GM12874 (cell line): Measurements from ENCODE around the gene SLC5A5.

ENCODE experiments used
- TF ChIP-seq, protein P1 (sequence below): IDR thresholded peaks from 2 replicates; pipeline ENCODE4 v1.5.1; 2011; ENCODE audit warnings: low read depth, mild to moderate bottlenecking, control low read depth, low read length, moderate library complexity; ENCODE audit not compliant: insufficient read depth

SLC5A5 gene

DNA sequence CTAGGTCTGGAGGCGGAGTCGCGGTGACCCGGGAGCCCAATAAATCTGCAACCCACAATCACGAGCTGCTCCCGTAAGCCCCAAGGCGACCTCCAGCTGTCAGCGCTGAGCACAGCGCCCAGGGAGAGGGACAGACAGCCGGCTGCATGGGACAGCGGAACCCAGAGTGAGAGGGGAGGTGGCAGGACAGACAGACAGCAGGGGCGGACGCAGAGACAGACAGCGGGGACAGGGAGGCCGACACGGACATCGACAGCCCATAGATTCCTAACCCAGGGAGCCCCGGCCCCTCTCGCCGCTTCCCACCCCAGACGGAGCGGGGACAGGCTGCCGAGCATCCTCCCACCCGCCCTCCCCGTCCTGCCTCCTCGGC lies at the start of gene SLC5A5:
Gene SLC5A5 (plus strand): TSS at position 68 of the 373 bp plus-strand sequence. CDS start 375 bp downstream, outside the sequence.
- TF ChIP-seq, protein P1, sequence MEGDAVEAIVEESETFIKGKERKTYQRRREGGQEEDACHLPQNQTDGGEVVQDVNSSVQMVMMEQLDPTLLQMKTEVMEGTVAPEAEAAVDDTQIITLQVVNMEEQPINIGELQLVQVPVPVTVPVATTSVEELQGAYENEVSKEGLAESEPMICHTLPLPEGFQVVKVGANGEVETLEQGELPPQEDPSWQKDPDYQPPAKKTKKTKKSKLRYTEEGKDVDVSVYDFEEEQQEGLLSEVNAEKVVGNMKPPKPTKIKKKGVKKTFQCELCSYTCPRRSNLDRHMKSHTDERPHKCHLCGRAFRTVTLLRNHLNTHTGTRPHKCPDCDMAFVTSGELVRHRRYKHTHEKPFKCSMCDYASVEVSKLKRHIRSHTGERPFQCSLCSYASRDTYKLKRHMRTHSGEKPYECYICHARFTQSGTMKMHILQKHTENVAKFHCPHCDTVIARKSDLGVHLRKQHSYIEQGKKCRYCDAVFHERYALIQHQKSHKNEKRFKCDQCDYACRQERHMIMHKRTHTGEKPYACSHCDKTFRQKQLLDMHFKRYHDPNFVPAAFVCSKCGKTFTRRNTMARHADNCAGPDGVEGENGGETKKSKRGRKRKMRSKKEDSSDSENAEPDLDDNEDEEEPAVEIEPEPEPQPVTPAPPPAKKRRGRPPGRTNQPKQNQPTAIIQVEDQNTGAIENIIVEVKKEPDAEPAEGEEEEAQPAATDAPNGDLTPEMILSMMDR, result no peak

DNA sequence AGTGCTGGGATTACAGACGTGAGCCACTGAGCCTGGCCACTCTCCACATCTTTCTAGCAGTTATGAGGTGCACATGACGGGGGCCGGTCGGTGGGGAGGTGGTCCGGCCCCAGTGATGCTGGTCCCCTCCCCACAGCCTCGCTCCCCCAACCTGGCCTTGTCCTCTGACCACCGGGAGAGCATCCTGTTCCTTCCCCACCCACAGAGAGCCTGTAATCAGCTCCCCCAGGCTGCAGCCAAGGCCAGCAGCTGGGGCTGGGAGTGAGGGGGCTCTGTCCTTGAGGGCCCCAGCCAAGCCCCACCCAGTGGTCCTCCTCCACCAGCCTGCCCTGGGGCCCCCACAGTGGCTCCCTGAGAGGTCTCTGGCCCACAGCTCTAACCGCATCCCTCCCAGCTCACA lies 47.4 kb upstream of the SLC5A5 start:
- TF ChIP-seq, protein P1, result no peak

DNA sequence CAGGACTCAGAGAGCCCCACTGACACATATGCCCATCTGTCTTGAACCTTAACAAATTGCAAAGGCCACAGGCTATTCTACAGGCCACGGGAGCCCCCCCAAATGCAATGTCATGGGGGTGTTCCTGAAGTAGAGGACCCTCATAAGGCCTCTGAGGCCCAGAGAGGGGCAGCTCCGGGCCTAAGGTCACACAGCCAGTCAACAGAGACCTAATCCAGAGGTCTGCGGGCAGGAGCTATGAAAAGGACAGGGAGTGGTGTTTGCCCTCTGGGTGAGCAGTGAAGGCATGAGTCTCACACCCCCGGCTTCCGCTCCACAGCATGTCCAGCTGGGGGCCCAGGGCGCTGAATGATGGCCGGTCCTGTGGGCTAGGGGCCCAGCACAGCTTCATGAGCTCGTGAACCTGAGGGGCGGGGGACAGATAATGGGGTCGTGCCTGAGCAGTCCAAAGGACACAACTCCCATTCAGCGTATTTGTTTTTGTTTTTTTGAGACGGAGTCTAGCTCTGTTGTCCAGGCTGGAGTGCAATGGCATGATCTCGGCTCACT lies 45.2 kb upstream of the SLC5A5 start:
- TF ChIP-seq, protein P1, result no peak

DNA sequence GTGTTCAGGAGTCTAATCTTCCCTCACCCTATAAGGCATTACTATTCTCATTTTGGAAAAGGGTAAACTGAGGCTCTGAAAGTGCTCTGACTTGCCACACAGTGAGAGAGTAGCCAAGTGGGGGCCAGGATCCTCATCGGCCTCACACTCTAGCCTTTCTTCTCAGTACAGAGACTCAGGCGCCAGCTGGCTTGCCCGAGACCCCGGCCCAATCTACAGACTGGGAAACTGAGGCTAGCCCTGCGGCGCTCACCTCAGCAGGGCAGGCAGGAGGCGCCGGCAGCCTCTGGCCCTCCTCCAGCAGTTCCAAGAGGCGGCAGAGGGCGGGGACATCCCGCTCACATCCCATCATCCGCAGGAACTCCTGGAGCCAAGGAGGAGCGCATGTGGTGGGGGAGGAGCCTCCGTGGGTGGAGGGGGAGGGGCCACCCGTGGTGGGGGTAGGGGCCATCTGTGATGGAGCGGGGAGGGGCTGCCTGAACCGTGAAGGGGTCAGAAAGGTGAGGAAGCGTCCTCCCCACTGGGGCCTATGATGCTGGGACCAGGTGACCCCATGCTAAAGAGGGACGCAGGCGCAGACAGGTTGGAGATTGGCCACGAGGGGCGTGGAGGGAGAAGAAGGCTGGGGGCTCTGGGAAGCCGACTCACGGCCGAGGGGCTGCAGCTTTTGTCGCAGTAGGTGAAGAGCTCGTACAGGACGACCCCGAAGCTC lies 41.7 kb upstream of the SLC5A5 start:
- TF ChIP-seq, protein P1, result no peak

DNA sequence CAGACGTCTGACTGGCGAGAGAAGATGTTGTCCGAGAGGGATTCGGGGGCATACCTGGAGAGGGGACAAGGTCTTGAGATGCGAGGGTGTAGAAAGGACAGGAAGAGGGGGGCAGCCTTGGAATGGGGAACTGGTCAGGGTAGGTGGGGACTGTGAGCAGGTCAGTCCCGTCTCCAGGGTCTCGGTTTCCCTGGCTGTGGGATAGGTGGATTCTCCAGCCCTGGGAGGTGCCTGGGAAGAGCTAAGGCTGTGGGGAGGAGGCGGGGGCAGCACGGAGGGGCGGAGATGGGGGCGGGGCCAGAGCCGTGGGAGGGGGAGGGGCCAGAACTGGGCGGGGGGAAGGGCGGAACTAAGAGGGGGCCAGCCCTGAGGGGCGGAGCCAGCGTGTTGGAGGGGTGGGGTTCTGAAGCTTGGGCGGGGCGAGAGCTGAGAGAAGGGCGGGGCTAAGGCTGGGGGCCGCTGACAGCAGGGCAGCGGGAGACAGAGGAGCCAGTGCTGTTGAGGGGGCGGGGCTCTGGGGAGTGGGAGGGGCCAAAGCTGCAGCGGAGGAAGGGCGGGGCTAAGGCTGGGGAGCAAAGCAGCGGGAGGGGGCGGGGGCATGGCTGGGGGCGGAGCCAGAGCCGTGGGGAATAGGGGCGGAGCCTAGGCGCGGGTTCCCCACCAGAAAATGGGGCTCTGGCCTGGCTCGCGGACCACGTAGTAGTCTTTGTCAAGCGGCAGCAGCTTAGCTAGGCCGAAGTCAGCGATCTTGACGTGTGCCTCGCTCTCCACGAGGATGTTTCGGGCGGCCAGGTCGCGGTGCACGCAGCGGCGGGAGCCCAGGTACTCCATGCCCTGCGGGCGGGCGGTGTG lies 41.0 kb upstream of the SLC5A5 start:
- TF ChIP-seq, protein P1, result no peak

DNA sequence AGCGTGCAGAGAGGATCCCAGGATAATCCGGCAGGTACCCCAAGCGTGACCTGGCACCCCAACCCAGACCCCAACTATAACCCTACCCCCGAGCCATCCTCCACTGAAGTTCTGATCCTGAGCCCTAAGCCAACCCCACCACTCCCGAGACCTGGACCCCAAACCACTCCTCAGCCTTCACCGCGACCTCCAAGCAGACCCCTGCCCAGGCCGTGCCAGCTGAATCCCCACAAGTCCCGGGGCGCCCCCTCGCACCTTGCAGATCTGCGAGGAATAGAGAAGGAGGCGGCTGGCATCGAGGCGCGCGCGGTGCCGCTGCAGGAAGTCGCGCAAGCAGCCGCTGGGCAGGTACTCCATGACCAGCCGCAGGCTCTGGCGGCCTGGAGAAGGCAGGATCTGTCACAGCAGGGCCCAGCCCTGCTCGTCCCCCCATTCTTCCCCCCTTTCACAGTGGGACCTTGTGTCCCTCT lies 40.3 kb upstream of the SLC5A5 start:
- TF ChIP-seq, protein P1, result no peak
